IPS-11a (cell line): ENCODE results near the gene ST3GAL4.

ENCODE experiments used
- H3K4me3 ChIP-seq: one replicate; pipeline ENCODE4 v1.5.1; 2013; ENCODE audit warnings: low read depth, low read length, control low read depth

Gene ST3GAL4

DNA sequence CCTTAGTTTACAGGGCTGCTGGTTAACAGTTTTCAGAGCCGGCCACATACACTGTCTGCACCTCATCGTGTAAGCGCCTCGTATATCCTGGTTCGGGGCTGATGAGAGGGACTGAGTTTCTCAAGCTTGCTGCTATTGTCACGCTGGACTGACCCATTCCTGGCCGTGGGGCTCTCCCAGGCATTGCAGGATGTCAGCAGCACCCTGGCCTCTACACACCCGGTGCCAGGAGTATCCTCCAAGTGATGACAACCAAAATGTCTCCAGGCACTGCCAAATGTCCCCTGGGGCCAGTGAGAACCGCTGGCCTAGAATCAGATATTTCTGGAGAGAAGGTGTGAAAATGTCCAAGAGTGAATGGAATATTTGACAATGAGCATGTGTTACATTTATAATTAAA lies 82.8 kb downstream of the ST3GAL4 start:
- H3K4me3 ChIP-seq: no peak overlapping the region

DNA sequence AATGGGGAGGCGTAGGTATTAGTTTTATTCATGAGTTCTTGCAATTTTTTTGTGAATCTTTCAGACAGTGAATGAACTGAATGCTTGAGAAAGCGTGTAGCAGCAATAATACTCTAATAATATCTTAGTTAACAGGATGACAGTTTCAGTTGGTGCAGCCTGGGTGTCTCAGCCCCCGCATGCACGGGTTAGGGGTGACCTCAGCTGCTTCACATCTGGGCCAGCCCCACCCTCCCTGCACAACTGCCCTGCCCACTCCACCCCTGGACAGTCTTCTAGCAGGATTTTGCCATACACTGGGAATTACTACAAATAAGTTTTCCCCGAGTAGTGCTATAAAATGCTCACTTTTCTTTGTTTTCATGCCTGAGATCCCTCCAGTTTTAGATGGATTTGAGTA lies 83.2 kb downstream of the ST3GAL4 start:
- H3K4me3 ChIP-seq: no peak overlapping the region

- H3K4me3 ChIP-seq: no peak overlapping the region
Measured at GRCh38 chr11:126440276-126440675, 84.8 kb downstream of the ST3GAL4 start.

GRCh38 chr11:126440792-126441514 lies 85.5 kb downstream of the ST3GAL4 start:
- H3K4me3 ChIP-seq: no peak overlapping the region

DNA sequence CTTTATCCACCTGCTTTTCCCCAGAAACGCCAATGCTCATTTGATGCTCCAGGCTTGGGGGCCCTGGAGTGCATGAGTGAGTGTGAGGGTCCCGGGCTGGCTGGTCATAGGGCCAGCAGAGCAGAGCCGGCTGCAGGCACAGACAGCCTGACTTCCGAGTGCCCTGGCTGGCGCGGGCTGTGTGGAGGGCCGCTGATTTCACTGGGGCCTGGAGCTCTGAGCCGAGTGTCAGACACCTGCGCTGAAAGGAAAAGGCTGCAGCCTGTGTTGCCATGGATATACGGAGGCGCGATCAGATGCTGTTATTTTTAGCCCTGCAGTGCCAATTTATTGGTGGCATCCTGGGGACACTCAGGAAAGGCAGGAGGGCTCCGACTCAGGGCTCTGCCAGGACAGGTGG lies 87.6 kb downstream of the ST3GAL4 start:
- no peak overlapping the region for H3K4me3 ChIP-seq

DNA sequence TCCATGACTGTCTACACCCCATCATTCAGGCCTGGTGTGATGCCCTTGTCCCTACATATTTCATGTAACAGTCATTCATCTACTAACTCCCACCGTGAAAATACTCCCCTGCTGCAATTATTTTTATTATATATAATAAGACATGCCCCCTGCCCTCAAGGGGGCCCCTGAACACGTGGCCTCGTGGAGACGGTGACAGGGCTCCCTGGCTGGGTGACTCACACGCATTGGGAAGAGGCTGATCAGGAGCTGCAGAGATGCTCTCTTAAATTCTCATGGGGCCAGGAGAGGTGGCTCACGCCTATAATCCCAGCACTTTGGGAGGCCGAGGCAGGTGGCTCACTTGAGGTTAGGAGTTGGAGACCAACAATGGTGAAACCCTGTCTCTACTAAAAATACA lies 88.6 kb downstream of the ST3GAL4 start:
- H3K4me3 ChIP-seq: no peak overlapping the region

GRCh38 chr11:126446581-126446980 lies 91.1 kb downstream of the ST3GAL4 start:
- H3K4me3 ChIP-seq: no peak overlapping the region

DNA sequence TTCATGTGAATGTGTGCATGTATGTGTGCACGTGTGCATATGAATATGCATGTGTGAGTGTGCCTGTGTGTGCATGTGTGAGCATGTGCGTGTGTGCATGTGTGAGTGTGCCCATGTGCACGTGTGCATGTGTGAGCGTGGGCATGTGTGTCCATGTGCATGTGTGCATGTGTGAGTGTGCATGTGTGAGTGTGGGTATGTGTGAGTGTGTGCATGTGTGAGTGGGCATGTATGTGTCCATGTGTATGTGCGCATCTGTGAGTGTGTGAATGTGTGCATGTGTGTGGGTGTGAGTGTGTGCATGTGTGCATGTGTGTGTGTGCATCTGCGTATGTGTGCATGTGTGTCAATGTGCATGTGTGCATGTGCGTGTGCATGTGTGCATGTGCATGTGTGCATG lies 94.7 kb downstream of the ST3GAL4 start:
- H3K4me3 ChIP-seq: no peak overlapping the region

GRCh38 chr11:126450806-126451205 lies 95.3 kb downstream of the ST3GAL4 start:
- H3K4me3 ChIP-seq: no peak overlapping the region

- no peak overlapping the region for H3K4me3 ChIP-seq
Measured at GRCh38 chr11:126451211-126451802, 95.8 kb downstream of the ST3GAL4 start.

- H3K4me3 ChIP-seq: no peak overlapping the region
Measured at GRCh38 chr11:126452241-126453101, 97.0 kb downstream of the ST3GAL4 start.

DNA sequence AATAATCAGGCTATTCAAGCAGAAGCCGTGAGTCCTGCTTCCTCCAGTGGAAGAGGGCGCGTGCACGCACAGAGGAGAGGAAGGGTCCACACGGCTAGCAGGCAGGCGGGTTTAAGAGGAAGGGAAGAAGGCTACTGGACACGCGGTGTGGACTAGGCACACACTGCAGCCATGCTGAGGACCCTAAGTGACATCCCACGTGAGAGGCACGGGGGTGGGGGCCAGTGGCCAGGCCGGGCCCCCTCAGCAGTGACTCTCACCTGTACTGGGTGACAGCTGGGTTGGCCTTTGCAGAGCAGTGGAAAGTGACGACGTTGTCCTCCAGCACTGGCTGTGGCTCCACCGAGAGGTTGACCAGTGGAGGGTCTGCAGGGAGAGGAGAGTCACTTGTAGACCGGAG lies 100.6 kb downstream of the ST3GAL4 start:
- no peak overlapping the region for H3K4me3 ChIP-seq

- no peak overlapping the region for H3K4me3 ChIP-seq
Measured at GRCh38 chr11:126456783-126457542, 101.5 kb downstream of the ST3GAL4 start.

- H3K4me3 ChIP-seq: no peak overlapping the region
Measured at GRCh38 chr11:126457817-126458216, 102.3 kb downstream of the ST3GAL4 start.

GRCh38 chr11:126459691-126460281 lies 104.3 kb downstream of the ST3GAL4 start:
- H3K4me3 ChIP-seq: no peak overlapping the region

- H3K4me3 ChIP-seq: no peak overlapping the region
Measured at GRCh38 chr11:126460417-126461095, 105.1 kb downstream of the ST3GAL4 start.

DNA sequence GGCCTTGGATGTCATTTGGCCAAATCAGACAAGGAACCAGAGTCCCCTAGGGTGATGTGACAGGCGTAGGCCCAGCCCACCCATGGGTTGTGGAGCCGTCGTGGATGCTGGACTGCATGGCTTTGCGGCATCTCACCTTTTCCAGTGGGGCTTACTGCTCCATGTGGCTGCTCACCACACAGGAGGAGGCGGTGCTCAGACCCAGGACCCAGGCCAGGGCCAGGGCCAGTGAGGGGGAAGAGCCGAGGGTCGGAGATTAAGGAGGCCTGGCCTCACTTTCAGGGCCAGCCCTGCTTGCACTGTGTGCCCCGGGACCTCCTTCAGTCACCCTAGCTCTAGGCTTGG lies 105.6 kb downstream of the ST3GAL4 start:
- H3K4me3 ChIP-seq: no peak overlapping the region

GRCh38 chr11:126461996-126462395 lies 106.5 kb downstream of the ST3GAL4 start:
- H3K4me3 ChIP-seq: no peak overlapping the region

- no peak overlapping the region for H3K4me3 ChIP-seq
Measured at GRCh38 chr11:126462422-126462821, 106.9 kb downstream of the ST3GAL4 start.
